GM23338 (cell line): ENCODE data around the gene LRP1B. TPM values are rescaled to one million over a fixed set of nuclear protein-coding genes. Genes with fewer than 3 reads are reported as not detected.

ENCODE experiments used
- ATAC-seq: fragments of 200-7000 bp; cut with Tn5 transposase; 3 replicates; pipeline ENCODE4 v1.9.1; 2020
- DNase-seq: peaks from one replicate; pipeline ENCODE4 v3.0.0-alpha.2; 2015; ENCODE audit warnings: low spot score
- H2AFZ ChIP-seq: fragments of 200-600 bp; sonication (generic); 2 replicates; pipeline ENCODE4 v1.8.0; 2016; ENCODE audit warnings: antibody characterized with exemption, mild to moderate bottlenecking, moderate library complexity
- H3F3A ChIP-seq: fragments of 200-600 bp; sonication (generic); replicated peaks from 2 replicates; pipeline ENCODE4 v1.8.0; 2017; ENCODE audit warnings: antibody characterized with exemption, mixed run types, low read depth
- H3K27ac ChIP-seq: fragments of 200-600 bp; sonication (generic); 2 replicates; pipeline ENCODE4 v1.6.1; 2016; ENCODE audit warnings: low read depth
- H3K27me3 ChIP-seq: fragments of 200-600 bp; sonication (generic); 2 replicates; pipeline ENCODE4 v1.8.0; 2016; ENCODE audit warnings: mild to moderate bottlenecking, mixed run types, moderate library complexity; ENCODE audit not compliant: insufficient read depth
- H3K36me3 ChIP-seq: fragments of 200-600 bp; sonication (generic); 2 replicates; pipeline ENCODE4 v1.8.0; 2016; ENCODE audit warnings: mild to moderate bottlenecking; ENCODE audit not compliant: insufficient read depth
- H3K4me1 ChIP-seq: fragments of 200-600 bp; sonication (generic); 2 replicates; pipeline ENCODE4 v1.8.0; 2016; ENCODE audit warnings: mild to moderate bottlenecking, moderate library complexity; ENCODE audit not compliant: insufficient read depth
- H3K4me2 ChIP-seq: fragments of 200-600 bp; sonication (generic); 2 replicates; pipeline ENCODE4 v1.7.1; 2017; ENCODE audit warnings: mixed run types
- H3K4me3 ChIP-seq: fragments of 200-600 bp; sonication (generic); 2 replicates; pipeline ENCODE4 v1.6.1; 2016; ENCODE audit warnings: mixed run types
- H3K79me2 ChIP-seq: fragments of 200-600 bp; sonication (generic); replicated peaks from 2 replicates; pipeline ENCODE4 v1.8.0; 2017; ENCODE audit warnings: mild to moderate bottlenecking; ENCODE audit not compliant: insufficient read depth
- H3K9me2 ChIP-seq: fragments of 200-600 bp; sonication (generic); 2 replicates; pipeline ENCODE4 v1.8.0; 2017; ENCODE audit not compliant: insufficient read depth
- H4K20me1 ChIP-seq: fragments of 200-600 bp; sonication (generic); replicated peaks from 2 replicates; pipeline ENCODE4 v1.8.0; 2017; ENCODE audit warnings: mild to moderate bottlenecking; ENCODE audit not compliant: insufficient read depth
- H3K27ac Mint-ChIP-seq: 2 replicates; pipeline ENCODE4 v1.8.0; 2020; ENCODE audit warnings: inconsistent platforms, mild to moderate bottlenecking, moderate library complexity, mixed read lengths
- H3K27me3 Mint-ChIP-seq: 3 replicates; pipeline ENCODE4 v1.8.0; 2022; ENCODE audit warnings: low read depth, mild to moderate bottlenecking, moderate library complexity, mixed read lengths, inconsistent platforms; ENCODE audit not compliant: insufficient read depth, poor library complexity
- H3K36me3 Mint-ChIP-seq: 3 replicates; pipeline ENCODE4 v1.8.0; 2021; ENCODE audit warnings: low read depth, mild to moderate bottlenecking, inconsistent platforms, moderate library complexity, mixed read lengths
- H3K4me1 Mint-ChIP-seq: 3 replicates; pipeline ENCODE4 v1.8.0; 2020; ENCODE audit warnings: mild to moderate bottlenecking, inconsistent platforms, mixed read lengths
- H3K4me3 Mint-ChIP-seq: 3 replicates; pipeline ENCODE4 v1.8.0; 2021; ENCODE audit warnings: moderate library complexity, mild to moderate bottlenecking, inconsistent platforms, mixed read lengths
- H3K9me3 Mint-ChIP-seq: 3 replicates; pipeline ENCODE4 v1.8.0; 2020; ENCODE audit warnings: moderate library complexity, mild to moderate bottlenecking, inconsistent platforms, mixed read lengths
- CREB1 ChIP-seq: fragments of 250-450 bp; sonication (Bioruptor Pico); IDR thresholded peaks from 2 replicates; pipeline ENCODE4 v1.5.0; 2020; ENCODE audit warnings: low read depth, mild to moderate bottlenecking, moderate library complexity
- EZH2phosphoT487 ChIP-seq: fragments of 200-600 bp; sonication (generic); IDR thresholded peaks from one replicate; pipeline ENCODE4 v1.8.1; 2018; ENCODE audit warnings: antibody characterized with exemption; ENCODE audit not compliant: unreplicated experiment
- JUNB ChIP-seq: IDR thresholded peaks from one replicate; pipeline ENCODE4 v1.6.1; 2016; ENCODE audit warnings: antibody characterized with exemption; ENCODE audit not compliant: unreplicated experiment
- NANOG ChIP-seq: IDR thresholded peaks from 2 replicates; pipeline ENCODE4 v1.6.1; 2016; ENCODE audit warnings: antibody characterized with exemption, borderline replicate concordance
- POLR2AphosphoS5 ChIP-seq: IDR thresholded peaks from 2 replicates; pipeline ENCODE4 v1.6.1; 2016; ENCODE audit warnings: antibody characterized with exemption, low read depth
- STAT1 ChIP-seq: IDR thresholded peaks from one replicate; pipeline ENCODE4 v1.6.1; 2016; ENCODE audit warnings: antibody characterized with exemption; ENCODE audit not compliant: unreplicated experiment
- ZNF114 ChIP-seq: fragments of 250-450 bp; sonication (Bioruptor Pico); IDR thresholded peaks from 2 replicates; pipeline ENCODE4 v1.5.0; 2020; ENCODE audit warnings: mild to moderate bottlenecking, moderate library complexity
- polyA plus RNA-seq: library from polyadenylated mRNA; unstranded; fragments of >200 nt; fragmentation: Nextera tagmentation; extraction: Ambion mirVana; gene quantifications from 2 replicates; pipeline ENCODE4 v1.2.1, GENCODE V29; 2016
- total RNA-seq: library from RNA; depleted of rRNA; stranded (reverse); fragments of >200 nt; shearing (Covaris generic); gene quantifications from 2 replicates; pipeline ENCODE4 v1.2.3, GENCODE V29; 2014
- TF ChIP-seq, protein P1 (sequence below), 2 experiments: fragments of 200-600 bp in 1 of 2; sonication (generic) in 1 of 2; conservative IDR thresholded peaks; 2 replicates each; pipeline versions ENCODE4 v1.5.1 to v1.6.1; 2016 to 2017; ENCODE audit warnings: antibody characterized with exemption in 2 of 2, low read depth in 2 of 2, mild to moderate bottlenecking in 2 of 2, moderate library complexity in 1 of 2
- TF ChIP-seq, protein P2 (sequence below): fragments of 250-450 bp; sonication (Bioruptor Pico); IDR thresholded peaks from 2 replicates; pipeline ENCODE4 v1.5.0; 2020; ENCODE audit warnings: mild to moderate bottlenecking, moderate library complexity
- TF ChIP-seq, protein P3 (sequence below): IDR thresholded peaks from one replicate; pipeline ENCODE4 v1.6.1; 2018; ENCODE audit warnings: antibody characterized with exemption; ENCODE audit not compliant: unreplicated experiment

Gene LRP1B
- total and polyA plus RNA-seq, 2 experiments from 2014 or later, result 0.15 to 0.97 TPM

DNA sequence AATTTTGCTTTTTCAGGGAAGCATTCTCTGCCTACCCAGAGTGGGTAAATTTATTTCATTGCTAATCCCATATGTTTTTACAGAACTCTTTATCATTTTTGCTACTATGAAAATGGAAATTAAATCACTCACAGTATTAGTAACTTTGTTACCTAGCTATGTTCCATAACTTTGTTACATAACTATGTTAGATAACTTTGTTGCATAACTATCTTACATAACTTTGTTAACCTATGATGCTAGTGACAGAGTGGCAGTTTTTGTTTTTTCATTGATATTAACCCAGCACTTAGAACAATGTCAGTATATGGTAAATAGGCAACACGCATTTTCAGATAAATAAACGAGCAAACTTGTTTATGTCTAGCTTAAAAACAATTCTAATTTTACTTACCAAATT, 286.6 kb downstream of the LRP1B start:
- Mint-ChIP-seq H3K9me3 (no peaks in the 10 kb centered on the region), H3K4me1 (no peaks in the 10 kb centered on the region; the same call in 1 of the 3 replicates), H3K27me3 (no peaks in the 10 kb centered on the region), H3K4me3 (no peak overlapping the region), H3K27ac (no peak overlapping the region), H3K36me3 (no peaks in the 10 kb centered on the region)
- no peak overlapping the region; the same call in 1 of the 2 replicates for H2AFZ ChIP-seq
- DNase-seq, result no peak
- H3K4me1 ChIP-seq, result no peaks in the 10 kb centered on the region
- ATAC-seq, result no peak
- H3K9me2 ChIP-seq, result no peaks in the 10 kb centered on the region
- H3K4me2 ChIP-seq, result no peak overlapping the region
- no peaks in the 10 kb centered on the region for H3K36me3 ChIP-seq
- no peaks in the 10 kb centered on the region for H3F3A ChIP-seq
- H3K27me3 ChIP-seq, result no peaks in the 10 kb centered on the region
- H4K20me1 ChIP-seq, result no peaks in the 10 kb centered on the region
- H3K79me2 ChIP-seq, result no peaks in the 10 kb centered on the region
- no peak overlapping the region for H3K27ac ChIP-seq
- no peak overlapping the region for H3K4me3 ChIP-seq
- TF ChIP-seq STAT1 (no peak), JUNB (no peak), POLR2AphosphoS5 (no peak), EZH2phosphoT487 (no peak), NANOG (no peak)
- TF ChIP-seq, protein P1, sequence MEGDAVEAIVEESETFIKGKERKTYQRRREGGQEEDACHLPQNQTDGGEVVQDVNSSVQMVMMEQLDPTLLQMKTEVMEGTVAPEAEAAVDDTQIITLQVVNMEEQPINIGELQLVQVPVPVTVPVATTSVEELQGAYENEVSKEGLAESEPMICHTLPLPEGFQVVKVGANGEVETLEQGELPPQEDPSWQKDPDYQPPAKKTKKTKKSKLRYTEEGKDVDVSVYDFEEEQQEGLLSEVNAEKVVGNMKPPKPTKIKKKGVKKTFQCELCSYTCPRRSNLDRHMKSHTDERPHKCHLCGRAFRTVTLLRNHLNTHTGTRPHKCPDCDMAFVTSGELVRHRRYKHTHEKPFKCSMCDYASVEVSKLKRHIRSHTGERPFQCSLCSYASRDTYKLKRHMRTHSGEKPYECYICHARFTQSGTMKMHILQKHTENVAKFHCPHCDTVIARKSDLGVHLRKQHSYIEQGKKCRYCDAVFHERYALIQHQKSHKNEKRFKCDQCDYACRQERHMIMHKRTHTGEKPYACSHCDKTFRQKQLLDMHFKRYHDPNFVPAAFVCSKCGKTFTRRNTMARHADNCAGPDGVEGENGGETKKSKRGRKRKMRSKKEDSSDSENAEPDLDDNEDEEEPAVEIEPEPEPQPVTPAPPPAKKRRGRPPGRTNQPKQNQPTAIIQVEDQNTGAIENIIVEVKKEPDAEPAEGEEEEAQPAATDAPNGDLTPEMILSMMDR (conservative IDR thresholded peaks at IDR 0.05; ENCODE audit: low read depth in 2 of 2), result no peak

DNA sequence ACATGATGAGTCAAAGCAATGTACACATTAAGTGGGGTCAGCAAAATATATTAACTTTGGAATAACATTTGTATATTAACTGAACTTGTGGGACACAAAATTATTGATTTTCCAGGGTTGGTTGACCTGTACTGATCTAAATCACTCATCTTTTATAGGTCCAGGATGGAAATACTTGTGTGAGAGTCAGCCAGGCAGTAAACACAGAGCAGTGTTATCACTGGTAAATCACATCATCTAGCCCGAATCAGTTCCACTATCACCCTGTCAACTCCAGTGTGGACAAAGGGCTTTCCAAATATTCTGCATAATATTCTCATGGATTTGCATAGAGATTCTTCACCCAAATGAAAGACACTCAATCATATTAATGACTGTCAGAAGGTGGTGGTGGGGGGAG, 295.7 kb downstream of the LRP1B start:
- H3K4me3 Mint-ChIP-seq, result no peak overlapping the region
- Histone ChIP-seq H3F3A (no peaks in the 10 kb centered on the region), H3K27me3 (no peaks in the 10 kb centered on the region), H3K79me2 (no peaks in the 10 kb centered on the region), H3K4me3 (no peak overlapping the region), H3K9me2 (no peaks in the 10 kb centered on the region), H3K4me1 (no peaks in the 10 kb centered on the region), H3K36me3 (no peaks in the 10 kb centered on the region), H3K4me2 (no peak overlapping the region), H4K20me1 (no peaks in the 10 kb centered on the region), H2AFZ (no peak overlapping the region), H3K27ac (no peak overlapping the region)
- ATAC-seq (no peak), DNase-seq (no peak)
- no peak overlapping the region for H3K27ac Mint-ChIP-seq
- H3K27me3 Mint-ChIP-seq, result peaks cover 2% of the 10 kb centered on the region
- H3K4me1 Mint-ChIP-seq, result peaks cover 3% of the 10 kb centered on the region; the same call in 1 of the 3 replicates
- H3K9me3 Mint-ChIP-seq, result no peaks in the 10 kb centered on the region
- H3K36me3 Mint-ChIP-seq, result no peaks in the 10 kb centered on the region
- no peak for TF ChIP-seq EZH2phosphoT487
- TF ChIP-seq ZNF114 (CRISPR knock-in tag), result no peak
- no peak for TF ChIP-seq NANOG
- TF ChIP-seq, protein P2, sequence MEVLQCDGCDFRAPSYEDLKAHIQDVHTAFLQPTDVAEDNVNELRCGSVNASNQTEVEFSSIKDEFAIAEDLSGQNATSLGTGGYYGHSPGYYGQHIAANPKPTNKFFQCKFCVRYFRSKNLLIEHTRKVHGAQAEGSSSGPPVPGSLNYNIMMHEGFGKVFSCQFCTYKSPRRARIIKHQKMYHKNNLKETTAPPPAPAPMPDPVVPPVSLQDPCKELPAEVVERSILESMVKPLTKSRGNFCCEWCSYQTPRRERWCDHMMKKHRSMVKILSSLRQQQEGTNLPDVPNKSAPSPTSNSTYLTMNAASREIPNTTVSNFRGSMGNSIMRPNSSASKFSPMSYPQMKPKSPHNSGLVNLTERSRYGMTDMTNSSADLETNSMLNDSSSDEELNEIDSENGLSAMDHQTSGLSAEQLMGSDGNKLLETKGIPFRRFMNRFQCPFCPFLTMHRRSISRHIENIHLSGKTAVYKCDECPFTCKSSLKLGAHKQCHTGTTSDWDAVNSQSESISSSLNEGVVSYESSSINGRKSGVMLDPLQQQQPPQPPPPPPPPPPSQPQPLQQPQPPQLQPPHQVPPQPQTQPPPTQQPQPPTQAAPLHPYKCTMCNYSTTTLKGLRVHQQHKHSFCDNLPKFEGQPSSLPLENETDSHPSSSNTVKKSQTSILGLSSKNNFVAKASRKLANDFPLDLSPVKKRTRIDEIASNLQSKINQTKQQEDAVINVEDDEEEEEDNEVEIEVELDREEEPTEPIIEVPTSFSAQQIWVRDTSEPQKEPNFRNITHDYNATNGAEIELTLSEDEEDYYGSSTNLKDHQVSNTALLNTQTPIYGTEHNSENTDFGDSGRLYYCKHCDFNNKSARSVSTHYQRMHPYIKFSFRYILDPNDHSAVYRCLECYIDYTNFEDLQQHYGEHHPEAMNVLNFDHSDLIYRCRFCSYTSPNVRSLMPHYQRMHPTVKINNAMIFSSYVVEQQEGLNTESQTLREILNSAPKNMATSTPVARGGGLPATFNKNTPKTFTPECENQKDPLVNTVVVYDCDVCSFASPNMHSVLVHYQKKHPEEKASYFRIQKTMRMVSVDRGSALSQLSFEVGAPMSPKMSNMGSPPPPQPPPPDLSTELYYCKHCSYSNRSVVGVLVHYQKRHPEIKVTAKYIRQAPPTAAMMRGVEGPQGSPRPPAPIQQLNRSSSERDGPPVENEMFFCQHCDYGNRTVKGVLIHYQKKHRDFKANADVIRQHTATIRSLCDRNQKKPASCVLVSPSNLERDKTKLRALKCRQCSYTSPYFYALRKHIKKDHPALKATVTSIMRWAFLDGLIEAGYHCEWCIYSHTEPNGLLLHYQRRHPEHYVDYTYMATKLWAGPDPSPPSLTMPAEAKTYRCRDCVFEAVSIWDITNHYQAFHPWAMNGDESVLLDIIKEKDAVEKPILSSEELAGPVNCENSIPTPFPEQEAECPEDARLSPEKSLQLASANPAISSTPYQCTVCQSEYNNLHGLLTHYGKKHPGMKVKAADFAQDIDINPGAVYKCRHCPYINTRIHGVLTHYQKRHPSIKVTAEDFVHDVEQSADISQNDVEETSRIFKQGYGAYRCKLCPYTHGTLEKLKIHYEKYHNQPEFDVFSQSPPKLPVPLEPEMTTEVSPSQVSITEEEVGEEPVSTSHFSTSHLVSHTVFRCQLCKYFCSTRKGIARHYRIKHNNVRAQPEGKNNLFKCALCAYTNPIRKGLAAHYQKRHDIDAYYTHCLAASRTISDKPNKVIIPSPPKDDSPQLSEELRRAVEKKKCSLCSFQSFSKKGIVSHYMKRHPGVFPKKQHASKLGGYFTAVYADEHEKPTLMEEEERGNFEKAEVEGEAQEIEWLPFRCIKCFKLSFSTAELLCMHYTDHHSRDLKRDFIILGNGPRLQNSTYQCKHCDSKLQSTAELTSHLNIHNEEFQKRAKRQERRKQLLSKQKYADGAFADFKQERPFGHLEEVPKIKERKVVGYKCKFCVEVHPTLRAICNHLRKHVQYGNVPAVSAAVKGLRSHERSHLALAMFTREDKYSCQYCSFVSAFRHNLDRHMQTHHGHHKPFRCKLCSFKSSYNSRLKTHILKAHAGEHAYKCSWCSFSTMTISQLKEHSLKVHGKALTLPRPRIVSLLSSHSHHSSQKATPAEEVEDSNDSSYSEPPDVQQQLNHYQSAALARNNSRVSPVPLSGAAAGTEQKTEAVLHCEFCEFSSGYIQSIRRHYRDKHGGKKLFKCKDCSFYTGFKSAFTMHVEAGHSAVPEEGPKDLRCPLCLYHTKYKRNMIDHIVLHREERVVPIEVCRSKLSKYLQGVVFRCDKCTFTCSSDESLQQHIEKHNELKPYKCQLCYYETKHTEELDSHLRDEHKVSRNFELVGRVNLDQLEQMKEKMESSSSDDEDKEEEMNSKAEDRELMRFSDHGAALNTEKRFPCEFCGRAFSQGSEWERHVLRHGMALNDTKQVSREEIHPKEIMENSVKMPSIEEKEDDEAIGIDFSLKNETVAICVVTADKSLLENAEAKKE (CRISPR knock-in tag), result no peak
- TF ChIP-seq, protein P3, sequence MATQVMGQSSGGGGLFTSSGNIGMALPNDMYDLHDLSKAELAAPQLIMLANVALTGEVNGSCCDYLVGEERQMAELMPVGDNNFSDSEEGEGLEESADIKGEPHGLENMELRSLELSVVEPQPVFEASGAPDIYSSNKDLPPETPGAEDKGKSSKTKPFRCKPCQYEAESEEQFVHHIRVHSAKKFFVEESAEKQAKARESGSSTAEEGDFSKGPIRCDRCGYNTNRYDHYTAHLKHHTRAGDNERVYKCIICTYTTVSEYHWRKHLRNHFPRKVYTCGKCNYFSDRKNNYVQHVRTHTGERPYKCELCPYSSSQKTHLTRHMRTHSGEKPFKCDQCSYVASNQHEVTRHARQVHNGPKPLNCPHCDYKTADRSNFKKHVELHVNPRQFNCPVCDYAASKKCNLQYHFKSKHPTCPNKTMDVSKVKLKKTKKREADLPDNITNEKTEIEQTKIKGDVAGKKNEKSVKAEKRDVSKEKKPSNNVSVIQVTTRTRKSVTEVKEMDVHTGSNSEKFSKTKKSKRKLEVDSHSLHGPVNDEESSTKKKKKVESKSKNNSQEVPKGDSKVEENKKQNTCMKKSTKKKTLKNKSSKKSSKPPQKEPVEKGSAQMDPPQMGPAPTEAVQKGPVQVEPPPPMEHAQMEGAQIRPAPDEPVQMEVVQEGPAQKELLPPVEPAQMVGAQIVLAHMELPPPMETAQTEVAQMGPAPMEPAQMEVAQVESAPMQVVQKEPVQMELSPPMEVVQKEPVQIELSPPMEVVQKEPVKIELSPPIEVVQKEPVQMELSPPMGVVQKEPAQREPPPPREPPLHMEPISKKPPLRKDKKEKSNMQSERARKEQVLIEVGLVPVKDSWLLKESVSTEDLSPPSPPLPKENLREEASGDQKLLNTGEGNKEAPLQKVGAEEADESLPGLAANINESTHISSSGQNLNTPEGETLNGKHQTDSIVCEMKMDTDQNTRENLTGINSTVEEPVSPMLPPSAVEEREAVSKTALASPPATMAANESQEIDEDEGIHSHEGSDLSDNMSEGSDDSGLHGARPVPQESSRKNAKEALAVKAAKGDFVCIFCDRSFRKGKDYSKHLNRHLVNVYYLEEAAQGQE, result no peak
- no peak for TF ChIP-seq STAT1
- TF ChIP-seq CREB1 (CRISPR knock-in tag), result no peak
